Measurements from ENCODE around the gene AFAP1.

Gene AFAP1

GRCh38 chr4:7839856-7840255 lies 99.8 kb downstream of the AFAP1 start:
- DNase-seq (ENCODE audit: low read depth): no peak
- TF ChIP-seq CTCF (IDR thresholded peaks at IDR 0.05; ENCODE audit: control insufficient read depth, extremely low read depth, insufficient read depth): no peak
- H3K4me3 ChIP-seq (ENCODE audit: low read depth, low read length): no peak overlapping the region

- no peak overlapping the region for H3K4me3 ChIP-seq (ENCODE audit: low read depth, low read length)
Measured at GRCh38 chr4:7838136-7838782, 101.4 kb downstream of the AFAP1 start.

GRCh38 chr4:7837597-7838135 lies 102.0 kb downstream of the AFAP1 start:
- H3K4me3 ChIP-seq (ENCODE audit: low read depth, low read length): no peak overlapping the region
- no peak for DNase-seq (ENCODE audit: low read depth)
- TF ChIP-seq CTCF (IDR thresholded peaks at IDR 0.05; ENCODE audit: control insufficient read depth, extremely low read depth, insufficient read depth): no peak

More at GRCh38 chr4:7838136-7838782, 101.4 kb downstream of the AFAP1 start:
- no peak for TF ChIP-seq CTCF (IDR thresholded peaks at IDR 0.05; ENCODE audit: control insufficient read depth, extremely low read depth, insufficient read depth)
- no peak for DNase-seq (ENCODE audit: low read depth)

GRCh38 chr4:7831858-7832730 lies 107.6 kb downstream of the AFAP1 start:
- no peak for TF ChIP-seq CTCF (IDR thresholded peaks at IDR 0.05; ENCODE audit: control insufficient read depth, extremely low read depth, insufficient read depth)
- no peak for DNase-seq (ENCODE audit: low read depth)
- no peak overlapping the region for H3K4me3 ChIP-seq (ENCODE audit: low read depth, low read length)

- DNase-seq (ENCODE audit: low read depth): no peak
- H3K4me3 ChIP-seq (ENCODE audit: low read depth, low read length): no peak overlapping the region
- no peak for TF ChIP-seq CTCF (IDR thresholded peaks at IDR 0.05; ENCODE audit: control insufficient read depth, extremely low read depth, insufficient read depth)
Measured at GRCh38 chr4:7831330-7831729, 108.3 kb downstream of the AFAP1 start.

- no peak for DNase-seq (ENCODE audit: low read depth)
- TF ChIP-seq CTCF (IDR thresholded peaks at IDR 0.05; ENCODE audit: control insufficient read depth, extremely low read depth, insufficient read depth): no peak
- no peak overlapping the region for H3K4me3 ChIP-seq (ENCODE audit: low read depth, low read length)
Measured at GRCh38 chr4:7830747-7831146, 108.9 kb downstream of the AFAP1 start.

All from LNCaP clone FGC (cell line).